ENCODE measurements around the gene PCDHB16. TPM values are rescaled to one million over a fixed set of nuclear protein-coding genes. Genes with fewer than 3 reads are reported as not detected.

PCDHB16 gene
- total RNA-seq (2016; rRNA removed; fragmentation: Illumina TruSeq; extraction: Trizol) (0.41 and 0.60 TPM in 2 replicates), polyA plus RNA-seq (2011; rRNA removed) (0.66 and 0.89 TPM in 2 replicates), polyA minus RNA-seq (2011; rRNA and poly(A)+ RNA removed; ENCODE audit: low replicate concordance) (1.1 TPM in 1 of 2 replicates, not detected in the other), Bru-seq, nascent RNA (percentile 32 among the genes with signal in this experiment), BruChase-seq, experiment 1, labeled RNA remaining after a 6-hour chase (percentile 52 among the genes with signal in this experiment), BruChase-seq, experiment 2, labeled RNA remaining after a 2-hour chase (percentile 44 among the genes with signal in this experiment)
- 0.09 and 0.10 TPM in 2 replicates for total RNA-seq (2016; cell fraction: cytosol; rRNA removed; fragmentation: Illumina TruSeq; extraction: Trizol; ENCODE audit: low read depth)
- total RNA-seq (2016; cell fraction: insoluble cytoplasmic fraction; rRNA removed; fragmentation: Illumina TruSeq; extraction: Trizol) = 0.19 and 0.76 TPM in 2 replicates
- total RNA-seq (2016; cell fraction: membrane; rRNA removed; fragmentation: Illumina TruSeq; extraction: Trizol) = 0.10 and 0.15 TPM in 2 replicates
- total RNA-seq (2016; cell fraction: nucleus; rRNA removed; fragmentation: Illumina TruSeq; extraction: Trizol) = 0.78 and 1.6 TPM in 2 replicates
- 0.38 and 0.86 TPM in 2 replicates for polyA plus RNA-seq (2011; cell fraction: cytosol; rRNA removed)
- polyA plus RNA-seq (2011; cell fraction: nucleus; rRNA removed) = 0.82 and 0.92 TPM in 2 replicates
- polyA plus RNA-seq (2012) = 0.76 and 1.1 TPM in 2 replicates
- polyA plus RNA-seq (2016; cell fraction: cytosol; fragmentation: Illumina TruSeq; extraction: Trizol; ENCODE audit: low read depth) = 0.02 TPM in 2 replicates
- polyA plus RNA-seq (2016; cell fraction: insoluble cytoplasmic fraction; fragmentation: Illumina TruSeq; extraction: Trizol; ENCODE audit: low read depth) = 0.25 and 0.43 TPM in 2 replicates
- polyA plus RNA-seq (2016; cell fraction: membrane; fragmentation: Illumina TruSeq; extraction: Trizol; ENCODE audit: low read depth) = 0.06 and 0.07 TPM in 2 replicates
- polyA plus RNA-seq (2016; cell fraction: nucleus; fragmentation: Illumina TruSeq; extraction: Trizol; ENCODE audit: insufficient read depth, low read depth) = 1.2 and 1.4 TPM in 2 replicates
- 1.6 and 1.7 TPM in 2 replicates for polyA minus RNA-seq (2011; cell fraction: cytosol; rRNA and poly(A)+ RNA removed)
- 1.3 and 1.4 TPM in 2 replicates for polyA minus RNA-seq (2011; cell fraction: nucleus; rRNA and poly(A)+ RNA removed)
- long read RNA-seq, experiment 1 = 0 reads
- long read RNA-seq, experiment 2, full-length matches to known transcripts = 3 of 3 reads
- long read RNA-seq, experiment 2, partial matches to known transcripts = 0 of 3 reads
- long read RNA-seq, experiment 2, other reads (novel, unspliced or antisense) = 0 of 3 reads

DNA sequence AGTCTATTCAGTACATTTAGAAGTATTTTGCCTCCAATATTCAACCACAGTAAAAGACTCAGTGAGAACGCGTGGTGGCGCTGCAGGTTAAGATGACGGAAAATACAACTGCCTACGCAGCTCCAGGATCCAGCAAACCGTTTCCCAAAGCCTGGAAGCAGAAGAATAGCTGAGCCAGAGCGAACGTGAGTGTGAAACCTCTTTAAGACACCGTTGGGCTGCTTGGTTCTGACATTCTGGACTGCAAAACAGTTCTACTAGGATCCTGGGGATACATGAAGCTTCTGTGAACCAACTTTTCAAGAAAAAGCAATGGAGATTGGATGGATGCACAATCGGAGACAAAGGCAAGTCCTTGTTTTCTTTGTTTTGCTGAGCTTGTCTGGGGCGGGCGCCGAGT, at the start of gene PCDHB16:
Gene PCDHB16 (plus strand): TSS at position 140 of the 400 bp plus-strand sequence. CDS start 173 bp downstream, at position 313.
- Histone ChIP-seq H3K4me1 (ENCODE audit: insufficient read depth, low read length) (no peaks in the 10 kb centered on the region; the same call in 1 of the 2 replicates), H2AFZ (ENCODE audit: low read length) (peak within 1 kb of the TSS; percentile 83), H3K27me3 (ENCODE audit: control insufficient read depth in 1 of 2, insufficient read depth in 2 of 2, low read length in 2 of 2) (no peaks in the 10 kb centered on the region; a peak in 1 of 5 replicates), H3K27ac (ENCODE audit: extremely low read length, insufficient read depth, low read length) (no peak within 1 kb of the TSS), H3K79me2 (ENCODE audit: insufficient read depth, low read length) (no peaks in the 10 kb centered on the region), H3K4me2 (ENCODE audit: low read depth, low read length) (peak within 1 kb of the TSS; percentile 66), H3K9me3 (ENCODE audit: low read length) (no peaks in the 10 kb centered on the region), H3K9ac (ENCODE audit: insufficient read depth, low read depth, low read length) (peak within 1 kb of the TSS; percentile 38; the same call in 1 of the 2 replicates), H3K36me3 (replicated peaks in 1 of 2; ENCODE audit: control insufficient read depth in 1 of 2, insufficient read depth in 2 of 2, low read length in 2 of 2) (no peaks in the 10 kb centered on the region), H3K4me3 (replicated peaks in 1 of 3; ENCODE audit: insufficient read depth in 1 of 3, low read depth in 2 of 3, low read length in 3 of 3) (peak within 1 kb of the TSS; percentile 35 to 61 (median 58); a peak in 5 of 6 replicates), H4K20me1 (ENCODE audit: insufficient read depth, low read length) (no peaks in the 10 kb centered on the region)
- intact Hi-C loops (cut with micrococcal nuclease; ENCODE audit: unreplicated experiment) (loop anchor here (1.0 to 2.0 kb wide), 2 partner anchors 87 to 98 kb away; partner anchors contain the start of gene PCDHB2), in situ Hi-C loops (cut with HindIII; ENCODE audit: extremely low pct_ligation_motif_present, low pct_unique_long_range_greater_than_20kb) (no loop called here)
- WGBS (ENCODE audit: low lambda C conversion rate) = 9% methylated on average over 13 of the region's 13 CpGs
- ATAC-seq (peak; percentile 89), DNase-seq (ENCODE audit: low spot score) (peak; percentile 53), FAIRE-seq (peak; percentile 63)
- ChIA-PET CTCF (ENCODE audit: low intra/inter-chr PET ratio, low total read pairs) (interaction anchor here (1.6 kb wide), 1 partner anchor 88 kb away, joined by 5 read pairs; the partner anchor contains the start of gene PCDHB2), POLR2A (no interaction called here)
- BruUV-seq (replicated peaks) = no TSS peak
- peak; percentile 30; the same call in 1 of the 2 replicates for TF ChIP-seq HOXA3 (CRISPR knock-in tag; IDR thresholded peaks at IDR 0.05)
- TF ChIP-seq NFYC (CRISPR knock-in tag; IDR thresholded peaks at IDR 0.05) = no peak
- no peak for TF ChIP-seq ZNF773 (CRISPR knock-in tag; IDR thresholded peaks at IDR 0.05; ENCODE audit: borderline replicate concordance)
- no peak for TF ChIP-seq ZNF589 (CRISPR knock-in tag; conservative IDR thresholded peaks at IDR 0.05)
- TF ChIP-seq ZNF501 (CRISPR knock-in tag; IDR thresholded peaks at IDR 0.05) = peak; percentile 67
- no peak for TF ChIP-seq CSRNP1 (CRISPR knock-in tag; IDR thresholded peaks at IDR 0.05)
- TF ChIP-seq, protein P1, sequence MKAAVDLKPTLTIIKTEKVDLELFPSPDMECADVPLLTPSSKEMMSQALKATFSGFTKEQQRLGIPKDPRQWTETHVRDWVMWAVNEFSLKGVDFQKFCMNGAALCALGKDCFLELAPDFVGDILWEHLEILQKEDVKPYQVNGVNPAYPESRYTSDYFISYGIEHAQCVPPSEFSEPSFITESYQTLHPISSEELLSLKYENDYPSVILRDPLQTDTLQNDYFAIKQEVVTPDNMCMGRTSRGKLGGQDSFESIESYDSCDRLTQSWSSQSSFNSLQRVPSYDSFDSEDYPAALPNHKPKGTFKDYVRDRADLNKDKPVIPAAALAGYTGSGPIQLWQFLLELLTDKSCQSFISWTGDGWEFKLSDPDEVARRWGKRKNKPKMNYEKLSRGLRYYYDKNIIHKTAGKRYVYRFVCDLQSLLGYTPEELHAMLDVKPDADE (CRISPR knock-in tag; IDR thresholded peaks at IDR 0.05) = no peak
- no peak for TF ChIP-seq HNF1A (IDR thresholded peaks at IDR 0.05; ENCODE audit: low read depth)
- TF ChIP-seq HNF1A (CRISPR knock-in tag; IDR thresholded peaks at IDR 0.05; ENCODE audit: borderline replicate concordance) = no peak
- no peak for TF ChIP-seq KDM3A (CRISPR knock-in tag; IDR thresholded peaks at IDR 0.05; ENCODE audit: low read depth)
- no peak for TF ChIP-seq ZNF816 (CRISPR knock-in tag; IDR thresholded peaks at IDR 0.05; ENCODE audit: borderline replicate concordance)
- TF ChIP-seq ZNF841 (CRISPR knock-in tag; IDR thresholded peaks at IDR 0.05; ENCODE audit: borderline replicate concordance) = no peak
- TF ChIP-seq HNF4A (CRISPR knock-in tag; IDR thresholded peaks at IDR 0.05) = no peak

Measured in HepG2 (cell line).